ENCODE measurements around the gene OR2A5.
"Not testable (repeated sequence)": the region's sequence is repeated elsewhere in the genome, so short reads cannot be mapped to it uniquely, and the experiment has no call there.

DNA sequence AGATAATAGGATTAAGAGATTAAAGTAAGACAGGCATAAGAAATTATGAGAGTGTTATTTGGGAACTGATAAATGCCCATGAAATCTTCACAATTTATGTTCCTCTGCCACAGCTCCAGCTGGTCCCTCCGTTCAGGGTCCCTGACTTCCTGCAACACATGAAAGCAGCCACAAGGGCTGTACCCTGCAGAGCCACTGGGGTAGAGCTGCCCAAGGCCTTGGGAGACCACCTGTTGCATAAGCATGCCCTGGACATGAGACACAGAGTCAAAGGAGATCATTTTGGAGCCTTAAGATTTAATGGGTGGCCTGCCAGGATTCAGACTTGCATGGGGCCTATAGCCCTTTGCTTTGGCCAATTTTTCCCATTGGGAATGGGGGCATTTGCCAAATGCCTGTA is 37.9 kb upstream of the OR2A5 start:
- TF ChIP-seq YY1 (IDR thresholded peaks at IDR 0.05; ENCODE audit: insufficient read depth, insufficient read length); ZNF274 (IDR thresholded peaks at IDR 0.05; ENCODE audit: low read depth, low read length); SUZ12 (IDR thresholded peaks at IDR 0.05; ENCODE audit: extremely low read depth, insufficient read depth, insufficient read length): not testable (repeated sequence)
